ENCODE data around the gene ZNF326.
"Not testable (repeated sequence)": the region's sequence is repeated elsewhere in the genome, so short reads cannot be mapped to it uniquely, and the experiment has no call there.

The ZNF326 gene

DNA sequence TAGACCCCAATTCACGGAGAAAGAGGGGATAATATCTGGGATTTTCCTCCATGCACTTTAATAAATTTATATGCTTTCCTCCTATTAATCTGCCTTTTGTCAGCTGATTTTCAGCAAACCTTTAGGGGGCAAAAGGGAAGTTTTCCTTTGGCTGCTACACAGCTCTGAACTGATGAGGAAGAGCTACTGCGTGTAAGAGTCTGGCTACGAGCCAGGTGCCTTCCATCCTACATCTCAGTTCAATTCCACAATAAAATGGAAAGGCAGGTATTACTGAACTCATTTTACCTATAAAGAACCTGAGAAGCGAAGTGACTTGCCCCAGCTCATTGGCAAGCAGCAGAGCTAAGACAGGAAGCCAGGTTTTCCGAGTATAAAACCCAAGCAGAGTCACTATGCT, 28.3 kb upstream of the ZNF326 start:
- DNase-seq = no peak

DNA sequence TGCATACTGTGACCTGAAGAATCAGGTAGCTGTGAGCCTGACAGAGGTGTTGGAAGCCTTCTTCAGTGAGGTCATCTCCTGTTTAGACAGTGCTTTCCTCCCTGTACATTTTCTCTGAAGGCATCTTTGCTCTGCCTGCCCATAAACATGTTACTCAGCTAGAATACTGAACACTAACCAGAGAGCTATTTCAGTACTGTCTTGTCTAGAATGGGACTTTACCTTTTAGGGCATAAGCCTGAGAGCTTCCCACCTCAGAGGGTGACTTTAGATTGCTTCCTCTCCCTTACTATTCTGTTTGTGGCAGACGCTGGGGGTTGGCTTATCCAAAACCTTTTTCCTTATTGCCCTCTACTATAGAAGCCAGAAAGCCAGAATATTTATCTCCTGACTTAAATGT, 23.3 kb upstream of the ZNF326 start:
- no peak for DNase-seq

DNA sequence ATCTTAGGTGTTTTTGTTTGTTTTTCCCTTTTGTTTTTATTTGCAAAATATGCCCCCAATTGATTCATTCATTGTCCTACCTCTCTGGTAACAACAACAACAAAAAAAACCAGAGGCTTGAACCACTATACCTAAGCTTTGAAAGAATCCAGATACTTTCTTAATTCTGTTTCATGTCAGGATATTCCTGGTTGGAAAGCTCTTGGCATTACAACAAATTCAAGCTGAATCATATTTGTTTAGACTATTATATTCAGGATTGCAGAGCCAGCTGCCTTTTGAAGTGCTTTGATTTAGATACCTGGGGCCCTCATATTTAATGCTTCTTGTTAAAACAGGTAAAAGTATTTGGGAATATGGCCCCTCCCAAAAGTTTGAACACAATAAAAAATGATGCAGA, 22.9 kb upstream of the ZNF326 start:
- DNase-seq = no peak

DNA sequence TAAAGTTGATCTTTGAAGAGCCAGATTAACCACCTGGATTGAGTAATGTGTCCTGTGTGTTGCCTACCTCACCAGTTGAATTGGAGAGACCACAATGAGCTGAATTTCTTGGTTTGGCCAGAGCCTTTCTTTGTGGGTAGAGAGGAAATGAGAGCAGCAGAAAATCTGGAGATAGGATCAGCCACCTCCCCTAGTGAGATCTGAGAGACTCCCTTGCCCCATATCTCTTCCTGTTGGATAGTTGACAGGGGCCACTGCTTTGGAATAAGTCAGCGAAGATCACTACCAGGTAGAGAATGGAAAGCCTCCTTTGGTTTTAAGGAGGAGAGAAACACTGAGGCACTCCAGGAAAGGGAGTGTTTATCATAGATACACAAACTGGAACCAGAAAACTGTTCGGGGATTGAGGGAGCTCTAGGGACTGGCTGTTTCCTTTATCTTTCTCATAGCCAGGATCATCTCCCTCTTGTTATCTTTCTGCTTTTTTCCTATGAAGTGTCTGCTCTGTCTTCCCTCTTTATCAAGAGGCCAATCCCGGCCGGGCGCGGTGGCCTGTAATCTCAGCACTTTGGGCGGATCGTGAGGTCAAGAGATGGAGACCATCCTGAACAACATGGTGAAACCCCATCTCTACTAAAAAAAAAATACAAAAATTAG, 21.3 kb upstream of the ZNF326 start:
- DNase-seq = no peak

DNA sequence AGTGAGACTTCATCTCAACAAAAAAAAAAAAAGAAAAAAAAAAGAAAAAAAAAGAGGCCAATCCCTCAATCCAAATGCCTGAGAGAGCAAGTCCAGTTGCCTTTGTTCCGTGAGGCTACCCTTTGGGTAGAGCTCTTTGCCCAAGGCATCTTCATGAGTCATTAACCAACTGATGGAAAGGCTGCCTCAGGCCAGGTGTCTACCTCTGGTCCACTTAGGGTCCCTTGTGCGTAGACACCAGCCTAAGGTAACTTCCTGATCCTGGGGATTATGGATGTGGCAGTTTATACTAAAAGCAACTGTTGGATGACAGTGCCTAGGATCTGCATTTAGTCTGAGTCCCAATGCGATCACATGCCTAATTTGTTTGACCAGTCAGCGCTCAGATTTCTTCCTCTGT, 20.7 kb upstream of the ZNF326 start:
- DNase-seq = no peak

DNA sequence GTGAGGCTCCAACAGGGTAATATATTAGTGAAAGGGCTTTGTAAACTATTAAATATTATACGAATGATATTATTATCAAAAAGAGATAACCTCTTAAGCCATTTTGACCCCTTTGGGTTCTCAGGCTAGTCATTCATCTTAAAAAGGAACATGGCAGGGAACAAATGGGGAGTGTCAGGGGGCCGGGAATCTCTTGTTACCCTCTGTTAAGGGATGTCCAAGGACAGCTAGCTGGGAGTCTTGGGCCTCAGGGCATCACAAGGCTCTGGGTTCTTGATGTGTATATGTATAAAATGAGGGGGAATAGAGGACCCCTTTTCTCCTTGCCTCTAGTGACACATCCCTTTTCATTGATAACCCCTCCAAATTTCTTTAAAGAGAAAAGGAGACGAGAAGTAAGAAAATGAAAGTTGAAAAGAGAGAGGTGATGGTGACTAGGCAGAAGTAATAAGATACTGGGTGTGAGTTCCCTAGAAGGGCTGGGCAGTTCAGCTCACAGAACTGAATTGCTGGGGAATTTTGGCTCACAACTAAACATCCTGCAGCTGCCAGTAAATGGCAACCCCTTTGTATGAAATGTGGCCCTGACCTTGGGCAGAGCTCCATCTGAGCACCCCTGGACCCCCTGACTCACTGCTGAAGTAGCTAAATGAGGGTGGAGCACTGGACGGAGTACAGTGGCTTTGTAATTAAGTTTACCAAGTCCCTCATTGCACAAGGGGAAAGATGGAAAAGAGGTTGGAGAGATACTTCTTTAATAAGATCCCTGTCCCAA, 20.0 kb upstream of the ZNF326 start:
- no peak for DNase-seq

DNA sequence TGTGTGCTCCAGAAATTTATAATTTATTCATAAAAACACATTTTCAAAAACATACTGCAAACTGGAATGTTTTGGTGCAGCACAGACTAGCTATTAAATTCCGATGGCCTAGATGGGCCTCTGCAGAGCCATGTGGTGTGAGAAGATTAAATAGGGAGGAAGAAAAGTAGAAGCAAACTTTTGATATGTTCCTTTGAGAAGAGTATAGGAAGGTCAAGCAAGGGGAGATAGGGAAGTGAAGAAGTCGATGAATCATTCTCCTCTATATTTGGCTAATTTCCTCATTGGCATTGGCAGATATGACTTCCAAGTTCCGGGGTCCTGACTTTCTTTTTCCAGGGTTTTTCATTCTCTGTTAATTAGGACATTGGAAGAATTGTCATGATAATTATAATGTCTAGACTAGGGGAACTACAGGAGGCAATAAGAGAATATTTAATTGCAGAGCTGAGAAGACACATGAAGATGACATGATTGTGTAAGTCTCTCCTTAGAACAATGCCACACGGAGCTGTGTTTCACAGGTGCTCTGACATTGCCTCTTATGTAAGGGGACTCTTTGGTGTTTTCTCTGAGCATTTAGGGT, 19.3 kb upstream of the ZNF326 start:
- no peak for DNase-seq

DNA sequence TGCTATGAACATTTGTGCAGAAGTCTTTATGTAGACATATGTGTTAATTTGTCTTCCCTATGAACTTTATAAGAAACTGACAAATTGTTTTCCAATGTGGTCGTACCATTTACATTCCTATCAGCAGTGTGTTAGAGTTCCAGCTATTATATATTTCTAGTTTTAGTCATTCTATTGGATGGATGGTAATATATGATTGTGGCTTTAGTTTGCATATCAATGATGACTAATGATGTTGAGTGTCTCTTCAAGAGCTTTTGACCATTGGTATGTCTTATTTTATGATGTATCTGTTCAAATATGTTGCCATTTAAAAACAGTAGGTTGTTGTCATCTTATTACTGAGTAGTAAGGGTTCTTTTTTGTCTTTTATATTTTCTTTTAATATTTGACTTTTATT, 16.2 kb upstream of the ZNF326 start:
- DNase-seq = no peak

DNA sequence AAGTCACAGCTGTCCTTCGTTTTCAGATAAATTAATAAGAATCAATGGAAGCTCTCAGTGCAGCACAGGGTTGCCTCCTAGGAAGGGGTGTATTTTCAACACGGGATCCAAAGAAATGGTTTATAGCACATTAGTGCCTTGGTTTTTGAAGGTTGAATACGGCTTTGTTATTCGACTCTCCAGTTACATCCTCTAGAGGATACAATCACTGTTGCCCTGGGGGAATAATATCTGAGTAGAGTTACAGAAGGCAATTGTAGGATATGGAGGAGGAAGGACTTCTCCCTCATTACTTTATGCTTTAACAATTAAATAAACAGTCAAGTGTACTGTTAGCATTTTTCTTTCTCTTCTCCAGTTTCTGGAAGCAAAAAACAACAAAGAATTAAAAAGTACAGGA, 14.3 kb upstream of the ZNF326 start:
- no peak for DNase-seq

DNA sequence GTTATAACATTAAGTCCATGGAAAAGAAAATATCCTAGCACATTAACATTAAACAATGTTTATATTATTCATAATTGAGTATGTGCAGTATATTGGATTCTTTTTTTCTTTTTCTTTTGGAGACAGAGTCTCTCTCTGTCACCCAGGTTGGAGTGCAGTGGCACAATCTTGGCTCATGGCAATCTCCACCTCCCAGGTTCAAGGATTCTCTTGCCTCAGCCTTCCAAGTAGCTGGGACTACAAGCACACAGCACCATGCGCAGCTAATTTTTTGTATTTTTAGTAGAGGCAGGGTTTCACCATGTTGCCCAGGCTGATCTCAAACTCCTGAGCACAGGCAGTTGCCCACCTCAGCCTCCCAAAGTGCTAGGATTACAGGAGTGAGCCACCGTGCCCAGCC, 12.1 kb upstream of the ZNF326 start:
- DNase-seq = not testable (repeated sequence)

DNA sequence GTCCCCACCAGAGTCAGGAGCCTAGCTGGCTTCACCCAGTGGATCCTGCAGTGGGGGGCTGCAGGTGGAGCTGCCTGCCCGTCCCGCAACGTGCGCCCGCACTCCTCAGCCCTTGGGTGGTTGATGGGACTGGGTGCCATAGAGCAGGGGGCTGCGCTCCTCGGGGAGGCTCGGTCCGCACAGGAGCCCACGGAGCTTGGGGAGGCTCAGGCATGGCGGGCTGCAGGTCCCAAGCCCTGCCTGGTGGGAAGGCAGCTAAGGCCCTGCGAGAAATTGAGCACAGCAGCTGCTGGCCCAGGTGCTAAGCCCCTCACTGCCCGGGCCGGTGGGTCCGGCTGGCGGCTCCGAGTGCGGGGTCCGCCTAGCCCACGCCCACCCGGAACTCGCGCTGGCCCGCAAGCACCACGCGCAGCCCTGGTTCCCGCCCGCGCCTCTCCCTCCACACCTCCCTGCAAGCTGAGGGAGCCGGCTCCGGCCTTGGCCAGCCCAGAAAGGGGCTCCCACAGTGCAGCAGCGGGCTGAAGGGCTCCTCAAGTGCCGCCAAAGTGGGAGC, 10.3 kb upstream of the ZNF326 start:
- DNase-seq = not testable (repeated sequence)

DNA sequence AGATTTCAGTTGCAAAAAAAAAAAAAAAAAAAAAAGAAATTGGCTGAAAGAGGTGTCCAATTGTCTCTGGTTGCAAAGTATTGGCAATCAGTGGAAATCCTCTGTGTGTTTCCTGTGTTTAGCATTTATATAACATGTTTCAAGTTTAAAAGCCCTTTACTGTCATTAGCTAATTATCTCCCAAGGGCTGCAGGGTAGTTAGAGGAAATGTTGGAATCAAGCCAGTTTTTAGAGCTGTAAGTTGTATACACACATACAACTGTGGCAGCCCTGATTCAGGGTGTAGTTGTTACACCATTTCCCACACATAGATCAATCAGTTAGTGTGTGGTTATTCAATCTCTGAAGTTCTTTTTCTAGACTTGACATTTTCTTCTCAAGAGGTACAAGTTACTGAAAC, 8.9 kb upstream of the ZNF326 start:
- DNase-seq = no peak

DNA sequence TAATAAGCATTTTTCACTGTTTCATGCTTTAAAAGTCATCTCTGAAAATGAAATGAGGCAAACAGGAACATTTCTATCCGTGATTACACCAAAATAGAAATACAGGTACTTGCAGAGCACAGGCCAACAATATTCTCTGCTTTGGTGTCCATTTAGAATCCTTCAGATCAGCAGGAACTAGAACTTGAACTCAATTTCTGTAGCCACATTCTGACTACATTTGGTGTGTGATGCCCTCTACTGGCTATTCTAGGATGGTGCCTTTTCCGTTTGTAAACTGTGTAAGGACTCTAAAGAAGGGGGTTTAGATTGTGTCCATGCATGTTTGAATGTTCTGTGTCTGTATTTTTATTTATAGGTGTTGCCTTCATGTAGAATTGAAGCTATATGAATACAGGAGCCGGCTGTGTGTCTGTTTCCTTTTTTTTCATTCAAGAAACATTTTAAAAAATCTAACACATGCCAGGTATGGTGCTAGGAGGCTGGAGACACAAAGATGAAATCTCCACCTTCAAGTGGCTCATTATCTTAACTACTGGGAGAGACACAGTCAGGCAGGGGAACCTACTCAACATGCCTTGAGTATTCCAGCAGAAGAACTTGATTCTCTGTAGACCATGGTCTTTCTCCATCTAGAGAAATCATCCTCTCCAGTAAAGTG, 7.6 kb upstream of the ZNF326 start:
- peak; percentile 90 for DNase-seq

DNA sequence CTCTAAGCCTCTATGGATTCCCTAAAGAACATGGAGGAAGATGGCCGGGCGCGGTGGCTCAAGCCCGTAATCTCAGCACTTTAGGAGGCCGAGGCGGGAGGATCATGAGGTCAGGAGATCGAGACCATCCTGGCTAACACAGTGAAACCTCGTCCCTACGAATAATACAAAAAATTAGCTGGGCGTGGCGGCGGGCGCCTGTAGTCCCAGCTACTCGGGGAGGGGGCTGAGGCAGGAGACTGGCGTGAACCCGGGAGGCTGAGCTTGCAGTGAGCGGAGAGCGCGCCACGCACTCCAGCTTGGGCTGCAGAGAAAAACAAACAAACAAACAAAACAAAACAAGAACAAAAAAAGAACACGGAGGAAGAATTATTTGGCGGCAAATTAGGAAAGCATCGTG, 5.8 kb upstream of the ZNF326 start:
- no peak for DNase-seq

DNA sequence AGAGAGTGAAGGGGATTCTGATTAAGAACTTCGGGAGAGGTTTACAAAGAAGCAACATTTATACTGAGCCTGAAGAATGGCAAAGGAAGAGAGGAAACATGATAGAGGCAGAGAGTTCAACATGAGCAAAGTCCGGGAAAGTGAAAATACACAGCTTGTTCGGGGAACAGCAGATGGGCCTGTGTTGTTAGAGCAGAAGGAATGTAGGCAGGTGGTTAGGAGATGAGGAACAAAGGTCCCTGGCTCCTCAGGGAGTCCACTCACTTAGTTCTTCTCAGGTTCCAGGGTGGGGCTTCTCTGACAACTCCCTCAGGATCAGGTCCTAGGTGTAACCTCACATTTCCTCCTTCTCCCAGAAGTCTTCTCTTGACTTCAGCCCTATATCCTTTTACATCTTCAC, 5.1 kb upstream of the ZNF326 start:
- DNase-seq = no peak

DNA sequence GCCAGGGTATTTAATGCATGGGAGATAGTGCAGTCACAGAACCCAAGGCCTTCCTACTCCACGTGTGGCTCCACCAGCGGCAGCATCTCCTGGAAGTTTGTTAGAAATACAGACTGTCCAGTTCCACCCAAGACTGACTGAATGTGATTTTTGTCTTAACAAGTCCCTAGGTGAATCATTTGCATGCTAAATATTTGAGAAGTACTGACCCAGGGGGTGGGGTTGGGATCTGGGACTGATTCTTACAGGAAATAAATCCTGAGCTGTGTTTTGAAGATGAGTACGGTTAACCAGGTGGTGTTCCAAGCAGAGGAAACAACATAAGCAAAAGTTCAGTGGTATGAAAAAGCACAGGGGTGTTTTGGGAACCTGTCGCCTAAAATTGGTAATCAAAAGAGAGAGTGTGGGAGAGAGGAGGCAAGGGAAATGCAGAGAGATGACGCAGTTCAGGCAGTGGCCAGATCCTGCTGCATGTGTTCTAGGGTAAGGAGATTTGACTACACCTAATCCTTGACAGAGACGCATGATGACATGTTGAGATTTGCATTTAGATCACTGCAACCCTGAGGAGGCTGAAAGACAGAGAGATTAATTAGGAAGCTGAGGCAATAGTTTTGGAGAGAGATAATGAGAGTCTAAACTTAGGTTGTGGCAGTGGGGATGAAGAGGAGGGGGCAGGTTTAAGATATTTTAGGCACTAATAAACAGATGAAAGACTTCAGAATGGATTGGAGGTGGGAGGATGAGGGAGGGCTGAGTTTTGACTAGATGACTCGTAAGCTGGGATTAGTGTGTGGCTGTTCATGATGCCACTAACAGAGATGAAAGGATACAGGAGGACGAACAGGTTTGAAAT, 3.7 kb upstream of the ZNF326 start:
- no peak for DNase-seq

DNA sequence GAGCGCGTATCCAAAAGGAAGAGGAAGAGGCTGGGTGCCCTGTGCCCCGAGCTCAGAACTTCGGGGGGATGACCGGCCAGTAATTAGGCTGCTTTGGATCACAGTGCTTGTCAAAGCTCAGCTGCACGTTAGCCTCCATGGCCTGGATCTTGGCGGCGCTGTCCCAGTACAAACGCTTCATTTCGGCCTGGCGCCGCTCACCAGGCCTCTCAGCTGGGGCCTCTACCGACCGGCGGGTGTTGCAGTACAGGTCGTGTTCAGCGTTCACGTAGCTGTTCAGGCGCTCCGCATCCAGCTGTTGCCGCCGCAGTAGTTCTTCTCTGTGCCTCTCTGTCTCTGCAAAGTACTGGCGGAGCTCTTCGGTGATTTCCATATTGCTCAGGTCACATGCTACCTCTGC, 1.4 kb upstream of the ZNF326 start:
- no peak for DNase-seq

DNA sequence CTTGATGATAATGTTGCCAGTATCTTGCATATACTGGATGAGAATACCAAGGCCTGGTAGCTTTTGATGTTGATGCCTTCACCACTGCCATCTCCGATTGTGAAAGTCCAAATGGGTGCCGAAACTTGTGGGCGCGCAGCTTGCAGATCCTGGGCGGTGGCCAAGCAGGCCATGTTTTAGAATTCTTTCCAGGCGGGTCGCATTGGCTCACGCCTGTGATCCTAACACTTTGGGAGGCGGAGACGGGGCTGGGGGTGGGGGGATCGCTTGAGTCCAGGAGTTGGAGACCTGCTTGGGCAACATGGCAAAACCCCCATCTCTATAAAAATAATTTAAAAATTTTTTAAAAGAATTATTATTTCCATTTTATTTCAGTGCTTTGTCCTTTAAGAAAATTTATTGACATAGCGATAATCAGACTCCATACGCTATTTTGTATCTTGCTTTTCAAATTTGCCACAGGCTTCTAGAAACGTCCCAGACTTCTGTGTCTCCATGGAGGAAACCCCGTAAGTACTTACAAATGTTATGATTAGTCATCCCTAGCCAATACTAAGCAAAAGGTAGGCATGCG, 592 bp upstream of the ZNF326 start:
- DNase-seq = no peak

DNA sequence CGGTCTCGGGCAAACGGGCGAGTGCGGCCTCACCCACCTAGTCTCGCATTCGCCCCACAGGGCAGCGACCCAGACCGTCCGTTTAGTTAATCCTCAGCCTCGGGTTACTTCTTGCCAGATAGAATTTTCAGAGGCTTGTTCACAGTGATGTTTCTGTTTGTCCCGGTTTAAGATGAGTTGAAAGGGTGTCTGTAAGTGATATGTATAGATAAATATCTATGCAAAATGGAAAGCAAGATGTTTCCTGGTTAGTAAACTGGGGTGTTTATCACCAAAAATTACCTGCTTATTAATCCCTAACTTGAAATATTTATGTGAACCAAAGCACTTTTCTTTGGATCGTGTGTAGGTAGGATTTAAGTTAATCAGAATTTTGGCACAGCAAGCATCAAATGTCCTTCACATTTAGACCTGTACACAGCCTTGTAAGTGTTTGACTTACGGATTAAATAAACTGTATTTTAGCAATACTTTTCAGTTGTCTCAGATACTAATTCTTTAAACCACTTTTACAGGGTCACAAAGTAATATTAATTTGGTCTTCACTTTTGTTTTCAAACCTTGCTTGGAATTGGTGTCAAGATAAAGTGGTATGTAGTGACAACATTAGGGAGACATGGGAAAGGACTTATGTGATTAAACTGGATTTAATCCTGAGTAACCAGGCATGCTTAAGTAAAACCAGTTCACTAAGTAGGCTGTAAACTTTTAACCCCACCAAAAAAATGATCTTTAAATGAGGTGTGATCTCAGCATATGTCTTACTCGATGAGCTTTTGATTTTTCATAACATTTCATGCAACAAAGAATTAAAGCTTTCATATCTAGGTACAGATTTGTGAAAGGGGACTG, 914 bp downstream of the ZNF326 start:
- DNase-seq = peak; percentile 13

DNA sequence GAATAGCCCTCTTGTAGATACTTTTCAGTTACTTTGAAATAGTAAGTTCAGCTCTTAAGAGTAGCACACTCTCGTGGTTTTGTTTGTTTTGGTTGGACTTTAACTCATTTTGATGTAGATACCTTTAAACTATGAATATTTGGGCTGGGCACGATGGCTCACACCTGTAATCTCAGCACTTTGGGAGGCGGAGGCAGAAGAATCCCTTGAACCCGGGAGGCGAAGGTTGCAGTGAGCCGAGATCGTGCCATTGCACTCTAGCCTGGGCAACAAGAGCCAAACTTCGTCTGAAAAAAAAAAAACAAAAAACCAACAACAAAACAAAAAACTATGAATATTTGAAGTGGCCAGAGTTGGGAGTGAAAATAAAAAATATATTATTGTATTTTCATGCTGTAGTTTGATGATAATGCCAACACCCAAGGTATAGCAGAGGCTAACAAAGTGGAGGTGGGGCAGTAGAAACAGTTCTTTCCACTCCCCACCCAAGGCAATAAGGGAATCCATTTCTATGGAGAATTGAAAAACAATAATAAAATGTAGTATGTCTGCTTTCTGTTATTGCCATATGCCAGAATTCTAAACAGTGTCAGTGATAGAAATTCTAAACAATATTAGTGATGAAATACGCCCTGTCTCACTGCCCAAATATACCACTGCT, 1.7 kb downstream of the ZNF326 start:
- no peak for DNase-seq

DNA sequence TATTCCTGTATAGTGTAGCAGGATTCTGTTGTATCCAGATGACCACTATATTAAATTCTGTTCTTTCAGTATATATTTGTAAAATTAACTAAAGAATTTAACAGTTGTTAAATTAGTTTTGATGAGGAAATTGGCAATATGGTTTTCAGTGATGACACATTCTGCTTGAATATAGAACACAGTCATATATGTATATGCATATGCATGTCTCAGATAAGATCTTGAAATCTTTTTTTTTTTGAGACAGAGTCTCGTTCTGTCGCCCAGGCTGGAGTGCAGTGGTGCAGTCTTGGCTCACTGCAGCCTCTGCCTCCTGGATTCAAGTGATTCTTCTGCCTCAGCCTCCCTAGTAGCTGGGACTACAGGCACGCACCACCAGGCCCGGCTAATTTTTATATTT, 2.2 kb downstream of the ZNF326 start:
- DNase-seq = not testable (repeated sequence)
